Mucosa of rectum (tissue), 2 donors: Measurements from ENCODE around the gene DLX2.
"Not testable (repeated sequence)": the region's sequence is repeated elsewhere in the genome, so short reads cannot be mapped to it uniquely, and the experiment has no call there.

Source experiments
- H3K27ac ChIP-seq, 2 donors: one replicate each; pipeline ENCODE4 v1.7.0; 2013; ENCODE audit warnings: inconsistent platforms in 2 of 2, low read depth in 2 of 2, low read length in 2 of 2
- H3K27me3 ChIP-seq, 2 donors: one replicate each; pipeline ENCODE4 v1.7.0; 2013; ENCODE audit warnings: low read length in 2 of 2; ENCODE audit not compliant: control insufficient read depth in 2 of 2, insufficient read depth in 2 of 2
- H3K36me3 ChIP-seq, 2 donors: one replicate each; pipeline ENCODE4 v1.7.0; 2013; ENCODE audit warnings: low read length in 2 of 2; ENCODE audit not compliant: control insufficient read depth in 2 of 2, insufficient read depth in 2 of 2
- H3K4me1 ChIP-seq, 2 donors: one replicate each; pipeline ENCODE4 v1.7.0; 2013; ENCODE audit warnings: low read length in 2 of 2, mild to moderate bottlenecking in 1 of 2; ENCODE audit not compliant: control insufficient read depth in 2 of 2, insufficient read depth in 2 of 2
- H3K4me3 ChIP-seq, 2 donors: one replicate each; pipeline ENCODE4 v1.7.0; 2013; ENCODE audit warnings: low read length in 2 of 2
- H3K9ac ChIP-seq, 2 donors: one replicate each; pipeline ENCODE4 v1.7.0; 2013; ENCODE audit warnings: low read length in 2 of 2, low read depth in 1 of 2, mild to moderate bottlenecking in 1 of 2
- H3K9me3 ChIP-seq, 2 donors: one replicate each; pipeline ENCODE4 v1.7.0; 2013; ENCODE audit warnings: low read length in 2 of 2; ENCODE audit not compliant: control insufficient read depth in 2 of 2
- donor health status: healthy.
- donor health status: Normal muscosa, but diverticular disease.

Gene DLX2

GRCh38 chr2:172070936-172071335 lies 31.8 kb downstream of the DLX2 start:
- Histone ChIP-seq H3K9ac (no peak overlapping the region), H3K27ac (no peak overlapping the region), H3K4me1 (no peaks in the 10 kb centered on the region), H3K9me3 (no peaks in the 10 kb centered on the region), H3K27me3 (no peaks in the 10 kb centered on the region), H3K36me3 (peaks cover 0 to 2% of the 10 kb centered on the region in 2 donors), H3K4me3 (no peak overlapping the region)

GRCh38 chr2:172067905-172068304 lies 34.8 kb downstream of the DLX2 start:
- not testable (repeated sequence) for H3K9ac ChIP-seq, H3K27me3 ChIP-seq, H3K4me3 ChIP-seq, H3K36me3 ChIP-seq, H3K9me3 ChIP-seq, H3K27ac ChIP-seq, H3K4me1 ChIP-seq

- H3K27me3 ChIP-seq = no peaks in the 10 kb centered on the region
- no peak overlapping the region for H3K27ac ChIP-seq
- no peak overlapping the region for H3K9ac ChIP-seq
- no peaks in the 10 kb centered on the region for H3K9me3 ChIP-seq
- peaks cover 0 to 2% of the 10 kb centered on the region in 2 donors for H3K36me3 ChIP-seq
- no peak overlapping the region for H3K4me3 ChIP-seq
- no peaks in the 10 kb centered on the region for H3K4me1 ChIP-seq
Measured at GRCh38 chr2:172066394-172066886, 36.3 kb downstream of the DLX2 start.

GRCh38 chr2:172065111-172065510 lies 37.6 kb downstream of the DLX2 start:
- H3K27ac ChIP-seq = no peak overlapping the region
- no peaks in the 10 kb centered on the region for H3K4me1 ChIP-seq
- H3K27me3 ChIP-seq = no peaks in the 10 kb centered on the region
- H3K9me3 ChIP-seq = no peaks in the 10 kb centered on the region
- H3K4me3 ChIP-seq = no peak overlapping the region
- H3K9ac ChIP-seq = no peak overlapping the region
- peaks cover 0 to 2% of the 10 kb centered on the region in 2 donors for H3K36me3 ChIP-seq

GRCh38 chr2:172063446-172063845 lies 39.3 kb downstream of the DLX2 start:
- peaks cover 0 to 2% of the 10 kb centered on the region in 2 donors for H3K36me3 ChIP-seq
- no peaks in the 10 kb centered on the region for H3K9me3 ChIP-seq
- H3K9ac ChIP-seq = no peak overlapping the region
- no peak overlapping the region for H3K27ac ChIP-seq
- H3K4me3 ChIP-seq = no peak overlapping the region
- no peaks in the 10 kb centered on the region for H3K4me1 ChIP-seq
- H3K27me3 ChIP-seq = no peaks in the 10 kb centered on the region

- Histone ChIP-seq H3K9me3 (no peaks in the 10 kb centered on the region), H3K9ac (no peak overlapping the region), H3K27ac (no peak overlapping the region), H3K4me3 (no peak overlapping the region), H3K36me3 (peaks cover 0 to 2% of the 10 kb centered on the region in 2 donors), H3K27me3 (no peaks in the 10 kb centered on the region), H3K4me1 (no peaks in the 10 kb centered on the region)
Measured at GRCh38 chr2:172062402-172063004, 40.2 kb downstream of the DLX2 start.

GRCh38 chr2:172060118-172060517 lies 42.6 kb downstream of the DLX2 start:
- not testable (repeated sequence) for H3K9ac ChIP-seq, H3K27me3 ChIP-seq, H3K27ac ChIP-seq, H3K36me3 ChIP-seq, H3K9me3 ChIP-seq, H3K4me1 ChIP-seq, H3K4me3 ChIP-seq

- no peaks in the 10 kb centered on the region for H3K4me1 ChIP-seq
- no peaks in the 10 kb centered on the region for H3K9me3 ChIP-seq
- H3K4me3 ChIP-seq = no peak overlapping the region
- H3K9ac ChIP-seq = no peak overlapping the region
- no peaks in the 10 kb centered on the region for H3K36me3 ChIP-seq
- no peaks in the 10 kb centered on the region for H3K27me3 ChIP-seq
- no peak overlapping the region for H3K27ac ChIP-seq
Measured at GRCh38 chr2:172058660-172059059, 44.0 kb downstream of the DLX2 start.

GRCh38 chr2:172056293-172056692 lies 46.4 kb downstream of the DLX2 start:
- H3K4me3 ChIP-seq = no peak overlapping the region
- no peaks in the 10 kb centered on the region for H3K9me3 ChIP-seq
- no peak overlapping the region for H3K9ac ChIP-seq
- no peaks in the 10 kb centered on the region for H3K4me1 ChIP-seq
- H3K27me3 ChIP-seq = no peaks in the 10 kb centered on the region
- no peak overlapping the region for H3K27ac ChIP-seq
- H3K36me3 ChIP-seq = no peaks in the 10 kb centered on the region

GRCh38 chr2:172053486-172053885 lies 49.2 kb downstream of the DLX2 start:
- H3K4me1 ChIP-seq = no peaks in the 10 kb centered on the region
- H3K4me3 ChIP-seq = no peak overlapping the region

More at GRCh38 chr2:172053486-172053885, 49.2 kb downstream of the DLX2 start:
- Histone ChIP-seq H3K27ac (no peak overlapping the region), H3K9me3 (no peaks in the 10 kb centered on the region), H3K9ac (no peak overlapping the region), H3K36me3 (no peaks in the 10 kb centered on the region), H3K27me3 (no peaks in the 10 kb centered on the region)
